ENCODE measurements around the gene ZNF334. TPM values are rescaled to one million over a fixed set of nuclear protein-coding genes. Genes with fewer than 3 reads are reported as not detected.

Gene ZNF334
- total and polyA plus RNA-seq, 10 donors: 1.2 to 4.5 (median 2.2) TPM

GRCh38 chr20:46551522-46552381 is 38.4 kb upstream of the ZNF334 start:
- Histone ChIP-seq H3K4me3 (no peak overlapping the region), H3K4me1 (peaks cover 6 to 42% (median 21%) of the 10 kb centered on the region in 6 donors), H3K27me3 (replicated peaks in 1 of 7) (peaks cover 0 to 6% (median 0%) of the 10 kb centered on the region in 7 donors), H3K9me3 (no peaks in the 10 kb centered on the region), H3K27ac (no peak overlapping the region), H3K36me3 (no peaks in the 10 kb centered on the region)
- WGBS, 5 donors: 58 to 76% (median 72%) methylated on average over 12 of the region's 12 CpGs
- TF ChIP-seq CTCF (IDR thresholded peaks at IDR 0.05 in 8 of 11, conservative IDR thresholded peaks at IDR 0.05 in 3 of 11) (no peak), POLR2AphosphoS5 (IDR thresholded peaks at IDR 0.05) (no peak), POLR2A (IDR thresholded peaks at IDR 0.05) (no peak)
- DNase-seq: no peak
- intact Hi-C loops (cut with DNase I; ENCODE audit: low total_unique reads): no loop called here

- TF ChIP-seq CTCF (IDR thresholded peaks at IDR 0.05 in 8 of 11, conservative IDR thresholded peaks at IDR 0.05 in 3 of 11) (no peak), POLR2AphosphoS5 (IDR thresholded peaks at IDR 0.05) (no peak), POLR2A (IDR thresholded peaks at IDR 0.05) (no peak)
- H3K4me3 ChIP-seq: no peak within 1 kb of the TSS
- no peak for DNase-seq
- H3K36me3 ChIP-seq: no peaks in the 10 kb centered on the region
- peaks cover 0 to 17% (median 0%) of the 10 kb centered on the region in 7 donors for H3K27me3 ChIP-seq (replicated peaks in 1 of 7)
- H3K4me1 ChIP-seq: peaks cover 6 to 49% (median 24%) of the 10 kb centered on the region in 6 donors
- no peaks in the 10 kb centered on the region for H3K9me3 ChIP-seq
- 27 to 62% (median 37%) methylated on average over 5 to 9 of the region's 9 CpGs for WGBS, 5 donors
- H3K27ac ChIP-seq: no peak within 1 kb of the TSS
- intact Hi-C loops (cut with DNase I; ENCODE audit: low total_unique reads): no loop called here
These were observed 37.1 kb upstream of the ZNF334 start, which contains the start of gene OCSTAMP for GRCh38 chr20:46550461-46550860. TSS of gene OCSTAMP (minus strand) at chr20:46550654. CDS start at chr20:46550560, 94 bp downstream.

- Histone ChIP-seq H3K36me3 (no peaks in the 10 kb centered on the region), H3K9me3 (no peaks in the 10 kb centered on the region), H3K27me3 (replicated peaks in 1 of 7) (peaks cover 0 to 20% (median 0%) of the 10 kb centered on the region in 7 donors), H3K4me1 (peaks cover 9 to 60% (median 35%) of the 10 kb centered on the region in 6 donors), H3K27ac (no peak overlapping the region), H3K4me3 (no peak overlapping the region)
- no peak for DNase-seq
- WGBS, 5 donors: 80 to 92% (median 90%) methylated on average over 4 of the region's 4 CpGs
- TF ChIP-seq POLR2A (IDR thresholded peaks at IDR 0.05) (no peak), CTCF (IDR thresholded peaks at IDR 0.05 in 8 of 11, conservative IDR thresholded peaks at IDR 0.05 in 3 of 11) (no peak), POLR2AphosphoS5 (IDR thresholded peaks at IDR 0.05) (no peak)
- intact Hi-C loops (cut with DNase I; ENCODE audit: low total_unique reads): no loop called here
These were observed 36.0 kb upstream of the ZNF334 start for GRCh38 chr20:46549188-46549972.
